CD4-positive, alpha-beta T cell (primary cell): ENCODE measurements around the gene LCT. TPM values are rescaled to one million over a fixed set of nuclear protein-coding genes. Genes with fewer than 3 reads are reported as not detected.

Experiments
- ATAC-seq: fragments of 200-7000 bp; cut with Tn5 transposase; one replicate; pipeline ENCODE4 v1.10.0; 2022; ENCODE audit warnings: mild to moderate bottlenecking; ENCODE audit not compliant: poor library complexity
- CTCF ChIA-PET: fragments of 350-600 bp; sonication (Branson Sonifier 250); formaldehyde crosslinking; loops from one replicate; lab custom pipeline; 2021; ENCODE audit warnings: antibody characterized with exemption, inconsistent platforms; lab: Charles Lee
- POLR2A ChIA-PET: fragments of 350-600 bp; sonication (Branson Sonifier 250); formaldehyde crosslinking; loops from one replicate; lab custom pipeline; 2021; ENCODE audit warnings: antibody characterized with exemption, inconsistent platforms; lab: Charles Lee
- DNase-seq, 14 experiments: peaks; one replicate each; pipeline ENCODE4 v3.0.0-alpha.2; 2013 to 2020; ENCODE audit warnings: mixed read lengths in 2 of 14
- H3K27ac ChIP-seq, 2 donors: one replicate each; pipeline versions ENCODE4 v1.5.1 to v1.7.0; 2013; ENCODE audit warnings: low read length in 2 of 2, low read depth in 1 of 2, mild to moderate bottlenecking in 1 of 2
- H3K27me3 ChIP-seq, 2 experiments: 1 replicate in 1 of 2; 2 replicates in 1 of 2; pipeline versions ENCODE4 v1.6.1 to v1.7.0; 2013; ENCODE audit warnings: low read length in 2 of 2, control low read depth in 1 of 2, mild to moderate bottlenecking in 1 of 2, moderate library complexity in 1 of 2; ENCODE audit not compliant: insufficient read depth in 2 of 2, control insufficient read depth in 1 of 2
- H3K36me3 ChIP-seq: one replicate; pipeline ENCODE4 v1.6.1; 2013; ENCODE audit warnings: low read length, control low read depth; ENCODE audit not compliant: insufficient read depth
- H3K4me1 ChIP-seq: one replicate; pipeline ENCODE4 v1.6.1; 2013; ENCODE audit warnings: low read length, control low read depth; ENCODE audit not compliant: insufficient read depth
- H3K4me3 ChIP-seq: one replicate; pipeline ENCODE4 v1.5.1; 2013; ENCODE audit warnings: mild to moderate bottlenecking, low read length, moderate library complexity
- H3K9me3 ChIP-seq, 2 experiments: 1 replicate in 1 of 2; 2 replicates in 1 of 2; pipeline versions ENCODE4 v1.6.1 to v1.7.0; 2013; ENCODE audit warnings: low read length in 2 of 2, mild to moderate bottlenecking in 2 of 2, control low read depth in 1 of 2, moderate library complexity in 1 of 2; ENCODE audit not compliant: control insufficient read depth in 1 of 2, insufficient read depth in 1 of 2
- H3K27ac Mint-ChIP-seq: one replicate; pipeline ENCODE4 v1.8.0; 2020; ENCODE audit warnings: mixed read lengths
- H3K27me3 Mint-ChIP-seq: one replicate; pipeline ENCODE4 v1.8.0; 2021; ENCODE audit warnings: mixed read lengths
- H3K36me3 Mint-ChIP-seq: one replicate; pipeline ENCODE4 v1.8.0; 2021; ENCODE audit warnings: low read depth, mixed read lengths
- H3K4me1 Mint-ChIP-seq: one replicate; pipeline ENCODE4 v1.8.0; 2021; ENCODE audit warnings: low read depth, mixed read lengths
- H3K4me3 Mint-ChIP-seq: one replicate; pipeline ENCODE4 v1.8.0; 2020; ENCODE audit warnings: mild to moderate bottlenecking, mixed read lengths
- H3K9me3 Mint-ChIP-seq: one replicate; pipeline ENCODE4 v1.8.0; 2020; ENCODE audit warnings: mixed read lengths
- CTCF ChIP-seq: fragments of 200-600 bp; IDR thresholded peaks from one replicate; pipeline ENCODE4 v1.8.0; 2022; ENCODE audit warnings: antibody characterized with exemption, mild to moderate bottlenecking
- intact Hi-C, 2 experiments: fragments of 100-400 bp; cut with DNase I in 1 of 2; cut with micrococcal nuclease in 1 of 2; formaldehyde crosslinking; loops; one replicate each; pipeline versions ENCODE4 v1.15.1 to v1.9.0; 2023 to 2025; cut with DNase I, micrococcal nuclease
- total RNA-seq, 174 experiments: library from RNA in 2 of 174; stranded (reverse) in 2 of 174; gene quantifications; one replicate each; pipeline ENCODE4 v1.2.3 and lab custom pipeline; 2021 to 2026

The LCT gene
- total RNA-seq, 2 experiments from 2014 or later = 0.06 TPM; not detected in 1

- no peaks in the 10 kb centered on the region for H3K27me3 ChIP-seq
- H3K27ac Mint-ChIP-seq = no peak overlapping the region
- no peak for ATAC-seq
- H3K27ac ChIP-seq = no peak overlapping the region
- no peak for DNase-seq
- intact Hi-C loops = no loop called here
- H3K4me3 ChIP-seq = no peak overlapping the region
- peaks cover 3% of the 10 kb centered on the region for H3K4me1 Mint-ChIP-seq
- ChIA-PET POLR2A (no interaction called here), CTCF (no interaction called here)
- no peak overlapping the region for H3K4me3 Mint-ChIP-seq
- H3K4me1 ChIP-seq = no peaks in the 10 kb centered on the region
- H3K36me3 ChIP-seq = peaks cover 85% of the 10 kb centered on the region
- no peaks in the 10 kb centered on the region for H3K9me3 Mint-ChIP-seq
- peaks cover 0 to 2% of the 10 kb centered on the region in 2 experiments for H3K9me3 ChIP-seq
- H3K36me3 Mint-ChIP-seq = peaks cover 82% of the 10 kb centered on the region
- TF ChIP-seq CTCF = no peak
- H3K27me3 Mint-ChIP-seq = no peaks in the 10 kb centered on the region
These were observed 74.5 kb downstream of the LCT start for GRCh38 chr2:135762530-135762929.

GRCh38 chr2:135762022-135762421, 75.0 kb downstream of the LCT start:
- DNase-seq (no peak), ATAC-seq (no peak)
- CTCF ChIA-PET = no interaction called here
- POLR2A ChIA-PET = no interaction called here
- H3K9me3 Mint-ChIP-seq = peaks cover under 1% of the 10 kb centered on the region
- no peaks in the 10 kb centered on the region for H3K27me3 Mint-ChIP-seq
- no peaks in the 10 kb centered on the region for H3K4me1 Mint-ChIP-seq
- no peak overlapping the region for H3K27ac ChIP-seq
- H3K4me1 ChIP-seq = no peaks in the 10 kb centered on the region
- no peak overlapping the region for H3K4me3 Mint-ChIP-seq
- H3K27me3 ChIP-seq = no peaks in the 10 kb centered on the region
- peaks cover 0 to 5% of the 10 kb centered on the region in 2 experiments for H3K9me3 ChIP-seq
- TF ChIP-seq CTCF = no peak
- H3K4me3 ChIP-seq = no peak overlapping the region
- H3K36me3 Mint-ChIP-seq = peaks cover 82% of the 10 kb centered on the region
- no peak overlapping the region for H3K27ac Mint-ChIP-seq
- intact Hi-C loops = no loop called here
- peaks cover 85% of the 10 kb centered on the region for H3K36me3 ChIP-seq

DNA sequence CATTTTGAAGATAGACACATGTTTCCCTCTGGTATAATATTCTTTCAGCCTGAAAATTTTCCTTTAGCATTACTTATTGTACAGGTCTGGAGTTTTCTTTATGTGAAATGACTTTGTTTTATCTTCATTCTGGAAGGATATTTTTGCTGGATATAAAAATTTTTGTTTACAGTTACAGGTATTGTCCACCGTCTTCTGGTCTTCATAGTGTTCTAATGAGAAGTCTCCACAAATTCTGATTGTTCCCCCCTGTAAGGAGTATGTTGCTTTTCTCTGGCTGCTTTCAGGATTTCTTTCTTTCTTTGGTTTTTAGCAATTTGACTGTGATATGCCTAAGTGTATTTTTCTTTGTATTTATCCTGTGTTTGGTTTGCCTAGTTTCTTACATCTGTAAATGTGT, 80.3 kb downstream of the LCT start:
- H3K9me3 Mint-ChIP-seq = peaks cover 6% of the 10 kb centered on the region
- H3K4me3 Mint-ChIP-seq = no peak overlapping the region
- H3K4me3 ChIP-seq = no peak overlapping the region
- H3K36me3 ChIP-seq = peaks cover 73% of the 10 kb centered on the region
- no peaks in the 10 kb centered on the region for H3K27me3 ChIP-seq
- H3K27me3 Mint-ChIP-seq = no peaks in the 10 kb centered on the region
- ChIA-PET POLR2A (no interaction called here), CTCF (interaction anchor here (0.8 to 1.5 kb wide), 3 partner anchors 12 to 47 kb away, joined by 3 to 4 read pairs (median 3); no protein-coding TSS in a partner anchor)
- intact Hi-C loops = no loop called here
- no peaks in the 10 kb centered on the region for H3K4me1 ChIP-seq
- H3K36me3 Mint-ChIP-seq = peaks cover 82% of the 10 kb centered on the region
- H3K27ac ChIP-seq = no peak overlapping the region
- DNase-seq (no peak), ATAC-seq (no peak)
- no peak overlapping the region for H3K27ac Mint-ChIP-seq
- no peak for TF ChIP-seq CTCF
- H3K9me3 ChIP-seq = peaks cover 0 to 11% of the 10 kb centered on the region in 2 experiments
- no peaks in the 10 kb centered on the region for H3K4me1 Mint-ChIP-seq
